Muscle layer of duodenum (tissue), 2 donors: ENCODE data around the gene DNAH10.

Source experiments
- H3K27ac ChIP-seq: one replicate; pipeline ENCODE4 v1.7.0; 2013; ENCODE audit warnings: mild to moderate bottlenecking, low read length
- H3K27me3 ChIP-seq: one replicate; pipeline ENCODE4 v1.7.0; 2013; ENCODE audit warnings: low read depth, mild to moderate bottlenecking, control low read depth, low read length
- H3K36me3 ChIP-seq, 2 donors: one replicate each; pipeline ENCODE4 v1.7.0; 2013; ENCODE audit warnings: low read length in 2 of 2, control low read depth in 1 of 2, mild to moderate bottlenecking in 1 of 2; ENCODE audit not compliant: insufficient read depth in 2 of 2, control insufficient read depth in 1 of 2
- H3K4me1 ChIP-seq, 2 donors: one replicate each; pipeline ENCODE4 v1.7.0; 2013; ENCODE audit warnings: low read length in 2 of 2, mild to moderate bottlenecking in 2 of 2, control low read depth in 1 of 2, moderate library complexity in 1 of 2; ENCODE audit not compliant: insufficient read depth in 2 of 2, control insufficient read depth in 1 of 2
- H3K4me3 ChIP-seq, 2 donors: one replicate each; pipeline ENCODE4 v1.7.0; 2013; ENCODE audit warnings: low read length in 2 of 2, low read depth in 1 of 2, mild to moderate bottlenecking in 1 of 2
- H3K9me3 ChIP-seq, 2 donors: one replicate each; pipeline ENCODE4 v1.7.0; 2013; ENCODE audit warnings: low read length in 2 of 2, control low read depth in 1 of 2, mild to moderate bottlenecking in 1 of 2; ENCODE audit not compliant: control insufficient read depth in 1 of 2
- donor health status: healthy.

The DNAH10 gene

DNA sequence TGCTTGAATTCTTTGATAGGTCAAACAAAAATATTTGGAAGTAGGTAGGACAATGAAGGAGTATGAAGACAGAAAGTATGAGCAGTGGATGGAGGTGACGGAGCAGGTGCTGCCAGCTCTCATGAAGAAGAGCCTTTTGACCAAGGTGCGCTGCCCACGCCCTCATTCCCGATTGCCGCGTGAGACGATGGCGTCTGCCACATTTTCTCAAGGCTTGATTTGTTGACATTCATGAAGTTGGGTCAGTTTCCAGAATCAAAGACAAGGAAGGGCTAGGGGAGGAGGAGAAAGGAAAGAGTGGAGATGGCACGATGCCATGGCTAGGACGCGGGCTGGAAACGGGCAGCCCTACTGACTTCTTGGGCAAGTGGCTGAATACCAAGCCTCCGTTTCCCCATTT is 37.1 kb downstream of the DNAH10 start:
- H3K4me3 ChIP-seq, result no peak overlapping the region
- H3K27me3 ChIP-seq, result no peaks in the 10 kb centered on the region
- H3K9me3 ChIP-seq, result no peaks in the 10 kb centered on the region
- H3K27ac ChIP-seq, result no peak overlapping the region
- H3K4me1 ChIP-seq, result no peaks in the 10 kb centered on the region
- no peaks in the 10 kb centered on the region for H3K36me3 ChIP-seq

DNA sequence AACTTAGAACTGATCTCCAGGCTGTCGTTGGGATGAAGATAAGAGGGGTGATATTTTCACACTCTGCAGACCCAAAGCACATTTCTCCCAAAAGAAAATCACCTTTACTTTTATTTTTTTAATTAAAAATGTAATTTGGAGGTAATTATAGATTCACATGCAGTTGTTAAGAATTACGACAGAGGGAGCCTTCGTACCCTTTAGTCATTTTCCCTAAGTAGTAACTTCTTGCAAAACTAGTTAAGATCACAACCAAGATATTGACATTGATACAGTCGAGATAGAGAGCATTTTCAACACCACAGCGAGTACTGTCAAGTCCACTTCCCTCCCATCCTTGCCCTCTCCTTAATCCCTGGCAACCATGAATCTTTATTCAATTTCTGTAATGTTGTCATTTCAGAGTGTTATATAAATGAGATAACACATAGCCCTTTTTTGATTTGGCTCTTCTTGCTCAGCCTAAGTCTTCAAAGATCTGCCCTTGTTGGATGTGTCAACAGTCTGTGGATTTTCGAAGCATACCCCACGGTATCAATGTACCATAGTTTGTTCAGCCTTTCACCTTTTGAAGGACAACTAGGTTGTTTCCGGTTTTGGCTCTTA is 39.6 kb downstream of the DNAH10 start:
- no peaks in the 10 kb centered on the region for H3K36me3 ChIP-seq

DNA sequence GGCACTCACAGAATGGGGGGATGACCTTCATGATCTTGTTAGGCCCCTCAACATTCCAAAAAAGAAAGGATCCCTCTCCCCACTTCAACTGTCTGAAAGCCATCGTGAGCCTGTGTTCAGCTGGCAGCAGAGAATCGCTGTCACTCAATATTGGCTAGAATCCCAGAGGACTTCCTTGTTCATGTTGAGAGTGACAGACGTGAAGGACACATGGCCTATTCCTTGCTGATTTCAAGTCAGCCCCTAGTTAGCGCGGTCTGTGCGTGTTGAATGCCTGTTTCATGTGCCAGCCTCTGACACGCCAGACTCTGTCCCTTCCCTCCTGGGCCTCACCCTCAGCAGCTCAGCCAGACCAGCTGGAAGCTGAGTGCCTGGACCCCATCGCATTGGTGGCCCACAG is 43.1 kb downstream of the DNAH10 start:
- Histone ChIP-seq H3K27ac (no peak overlapping the region), H3K4me1 (peaks cover 0 to 6% of the 10 kb centered on the region in 2 donors), H3K4me3 (no peak overlapping the region), H3K36me3 (no peaks in the 10 kb centered on the region), H3K27me3 (no peaks in the 10 kb centered on the region), H3K9me3 (no peaks in the 10 kb centered on the region)

More for the DNA sequence above, 39.6 kb downstream of the DNAH10 start:
- H3K27ac ChIP-seq, result no peak overlapping the region
- no peaks in the 10 kb centered on the region for H3K9me3 ChIP-seq
- H3K4me1 ChIP-seq, result no peaks in the 10 kb centered on the region
- no peaks in the 10 kb centered on the region for H3K27me3 ChIP-seq
- H3K4me3 ChIP-seq, result no peak overlapping the region

DNA sequence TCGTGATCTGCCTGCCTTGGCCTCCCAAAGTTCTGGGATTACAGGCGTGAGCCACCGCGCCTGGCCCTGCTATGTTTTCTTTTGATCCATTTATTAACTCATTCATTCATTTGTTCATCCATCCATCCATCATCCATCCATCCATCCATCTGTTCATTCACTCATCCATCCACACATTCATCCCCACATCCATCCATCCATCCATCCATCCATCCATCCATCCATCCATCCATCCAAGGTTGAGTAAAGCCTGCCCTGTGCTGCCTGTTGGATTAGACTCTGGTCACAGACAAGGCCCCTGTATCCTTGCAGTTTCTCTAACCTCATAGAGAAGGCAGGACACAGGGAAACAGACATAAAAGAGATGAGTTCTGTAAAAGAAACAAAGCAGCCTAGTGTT is 44.9 kb downstream of the DNAH10 start:
- peaks cover 0 to 6% of the 10 kb centered on the region in 2 donors for H3K4me1 ChIP-seq
- no peaks in the 10 kb centered on the region for H3K36me3 ChIP-seq
- no peak overlapping the region for H3K27ac ChIP-seq
- no peaks in the 10 kb centered on the region for H3K27me3 ChIP-seq
- no peak overlapping the region for H3K4me3 ChIP-seq
- H3K9me3 ChIP-seq, result no peaks in the 10 kb centered on the region

DNA sequence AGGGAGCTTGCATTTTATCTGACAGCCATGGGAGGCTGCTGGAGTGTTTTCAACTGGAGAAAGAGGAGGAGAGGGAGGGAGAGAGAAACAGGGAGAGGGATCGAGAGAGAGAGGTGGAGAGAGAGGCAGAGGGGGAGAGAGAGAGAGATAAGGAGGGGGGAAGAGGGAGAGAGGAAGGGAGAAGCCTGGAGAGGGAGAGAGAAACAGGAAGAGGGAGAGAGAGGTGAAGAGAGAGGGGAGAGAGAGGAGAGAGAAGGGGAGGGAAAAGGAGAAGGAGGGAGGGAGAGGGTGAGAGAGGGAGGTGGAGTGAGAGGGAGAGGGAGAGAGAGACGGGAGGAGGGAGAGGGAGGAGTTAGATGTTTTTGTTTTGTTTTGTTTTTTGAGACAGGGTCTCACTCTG is 45.6 kb downstream of the DNAH10 start:
- no peak overlapping the region for H3K4me3 ChIP-seq
- H3K27me3 ChIP-seq, result no peaks in the 10 kb centered on the region

DNA sequence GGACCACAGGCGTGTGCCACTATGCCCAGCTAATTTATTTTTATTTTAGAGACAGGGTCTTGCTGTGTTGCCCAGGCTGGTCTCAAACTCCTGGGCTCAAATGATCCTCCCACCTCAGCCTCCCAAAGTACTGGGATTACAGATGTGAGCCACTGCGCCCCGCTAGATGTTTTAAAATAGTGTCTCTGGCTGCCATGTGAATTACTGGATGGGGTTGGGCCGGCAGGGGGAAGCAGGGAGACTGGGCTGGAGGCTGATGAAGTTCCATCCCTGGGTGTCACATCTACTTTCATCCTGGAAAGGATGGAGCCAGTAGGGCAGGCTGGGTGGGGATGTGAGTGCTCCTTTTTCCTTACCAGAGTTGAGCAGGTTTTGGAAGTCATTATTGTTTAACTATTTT is 46.1 kb downstream of the DNAH10 start:
- Histone ChIP-seq H3K4me1 (peaks cover 0 to 6% of the 10 kb centered on the region in 2 donors), H3K4me3 (no peak overlapping the region), H3K36me3 (no peaks in the 10 kb centered on the region), H3K27me3 (no peaks in the 10 kb centered on the region), H3K9me3 (no peaks in the 10 kb centered on the region), H3K27ac (no peak overlapping the region)

More for the DNA sequence above, 45.6 kb downstream of the DNAH10 start:
- peaks cover 0 to 6% of the 10 kb centered on the region in 2 donors for H3K4me1 ChIP-seq
- no peaks in the 10 kb centered on the region for H3K36me3 ChIP-seq
- H3K9me3 ChIP-seq, result no peaks in the 10 kb centered on the region
- H3K27ac ChIP-seq, result no peak overlapping the region

DNA sequence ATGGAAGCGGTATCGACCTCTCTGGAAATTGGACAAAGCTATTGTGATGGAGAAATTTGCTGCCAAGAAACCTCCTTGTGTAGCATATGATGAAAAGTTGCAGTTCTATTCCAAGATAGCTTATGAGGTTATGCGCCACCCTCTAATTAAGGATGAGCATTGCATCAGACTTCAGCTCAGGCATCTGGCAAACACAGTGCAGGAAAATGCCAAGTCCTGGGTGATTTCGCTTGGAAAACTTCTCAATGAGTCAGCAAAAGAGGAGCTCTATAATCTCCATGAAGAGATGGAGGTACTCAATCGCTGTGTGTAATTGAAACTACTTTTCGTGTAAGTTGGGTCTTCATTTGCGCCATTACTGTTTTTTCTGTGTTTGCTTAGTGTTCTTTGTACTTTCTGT is 51.2 kb downstream of the DNAH10 start:
- peaks cover 0 to 6% of the 10 kb centered on the region in 2 donors for H3K9me3 ChIP-seq
- no peak overlapping the region for H3K27ac ChIP-seq
- no peaks in the 10 kb centered on the region for H3K27me3 ChIP-seq
- H3K36me3 ChIP-seq, result no peaks in the 10 kb centered on the region
- H3K4me1 ChIP-seq, result no peaks in the 10 kb centered on the region
- H3K4me3 ChIP-seq, result no peak overlapping the region

DNA sequence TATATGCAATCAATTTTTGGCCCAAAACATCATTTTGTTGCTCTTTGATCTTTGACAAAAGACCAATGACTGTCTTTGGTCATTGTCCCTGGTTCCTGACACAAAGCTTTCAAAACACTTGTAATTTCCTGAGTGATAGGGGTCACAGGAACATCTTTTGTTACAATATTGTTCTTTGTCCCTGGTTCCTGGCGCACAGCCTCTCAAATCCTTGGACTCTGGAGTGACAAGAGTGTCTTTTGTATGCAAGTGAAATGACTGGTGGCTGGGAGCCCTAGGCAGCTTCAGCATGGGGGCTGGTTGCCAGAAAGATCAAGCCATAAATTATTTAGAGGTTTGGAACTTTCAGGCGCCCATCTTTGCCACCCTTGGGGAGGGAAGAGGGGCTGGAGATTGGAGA is 53.9 kb downstream of the DNAH10 start:
- no peak overlapping the region for H3K27ac ChIP-seq
- no peak overlapping the region for H3K4me3 ChIP-seq

DNA sequence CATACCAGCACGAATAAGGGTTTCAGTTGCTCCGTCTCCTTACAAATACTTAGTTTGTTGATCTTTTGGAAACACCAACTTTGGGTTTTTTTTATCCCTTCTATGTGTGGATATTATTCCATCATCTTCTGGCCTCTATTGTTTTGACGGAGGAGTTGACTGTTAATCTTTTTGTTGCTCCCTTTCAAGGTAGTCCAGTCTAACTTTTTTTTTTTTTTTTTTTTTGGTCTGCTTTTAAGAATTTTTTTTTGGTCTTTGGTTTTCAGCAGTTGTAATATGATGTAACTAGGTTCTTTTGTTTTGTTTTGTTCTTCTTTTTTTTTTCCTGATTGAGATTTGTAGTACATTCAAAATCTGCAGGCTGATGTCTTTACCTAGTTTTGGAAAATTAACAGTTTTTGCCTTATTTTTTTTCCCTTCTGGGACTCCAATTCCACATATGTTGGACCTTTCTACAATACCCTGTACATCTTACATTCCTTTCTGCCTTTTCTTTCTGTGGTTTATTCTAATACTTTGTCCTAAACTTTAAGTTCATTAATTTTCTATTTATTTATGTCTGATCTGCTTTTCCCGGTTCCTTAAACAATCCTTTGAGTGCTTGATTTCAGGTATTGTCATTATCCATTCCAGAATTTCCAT is 54.9 kb downstream of the DNAH10 start:
- Histone ChIP-seq H3K36me3 (no peaks in the 10 kb centered on the region), H3K27ac (no peak overlapping the region), H3K9me3 (peaks cover 0 to 6% of the 10 kb centered on the region in 2 donors), H3K4me3 (no peak overlapping the region), H3K4me1 (no peaks in the 10 kb centered on the region), H3K27me3 (no peaks in the 10 kb centered on the region)

More for the DNA sequence above, 53.9 kb downstream of the DNAH10 start:
- Histone ChIP-seq H3K9me3 (peaks cover 0 to 6% of the 10 kb centered on the region in 2 donors), H3K36me3 (no peaks in the 10 kb centered on the region), H3K4me1 (no peaks in the 10 kb centered on the region), H3K27me3 (no peaks in the 10 kb centered on the region)

DNA sequence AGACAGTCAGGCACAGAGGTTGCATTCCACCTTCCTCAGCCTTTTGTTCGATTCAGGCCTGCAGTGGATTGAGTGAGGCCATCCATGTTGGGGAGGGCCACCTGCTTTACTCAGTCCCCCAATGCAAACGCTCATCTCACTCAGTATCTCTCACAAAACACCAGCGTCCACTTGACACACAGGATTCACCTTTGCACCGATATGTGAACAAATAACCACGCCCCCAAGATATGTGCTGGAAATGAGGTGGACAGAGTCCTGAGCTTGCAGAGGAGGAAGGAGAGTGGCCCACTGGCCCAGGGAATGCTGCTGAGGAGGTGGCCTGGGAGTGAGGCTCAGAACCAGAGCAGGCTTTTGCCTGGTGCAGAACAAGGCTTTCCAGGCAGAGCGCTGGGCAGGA is 60.7 kb downstream of the DNAH10 start:
- Histone ChIP-seq H3K36me3 (no peaks in the 10 kb centered on the region), H3K27ac (no peak overlapping the region), H3K27me3 (no peaks in the 10 kb centered on the region), H3K4me1 (no peaks in the 10 kb centered on the region), H3K9me3 (peaks cover 0 to 3% of the 10 kb centered on the region in 2 donors), H3K4me3 (no peak overlapping the region)

DNA sequence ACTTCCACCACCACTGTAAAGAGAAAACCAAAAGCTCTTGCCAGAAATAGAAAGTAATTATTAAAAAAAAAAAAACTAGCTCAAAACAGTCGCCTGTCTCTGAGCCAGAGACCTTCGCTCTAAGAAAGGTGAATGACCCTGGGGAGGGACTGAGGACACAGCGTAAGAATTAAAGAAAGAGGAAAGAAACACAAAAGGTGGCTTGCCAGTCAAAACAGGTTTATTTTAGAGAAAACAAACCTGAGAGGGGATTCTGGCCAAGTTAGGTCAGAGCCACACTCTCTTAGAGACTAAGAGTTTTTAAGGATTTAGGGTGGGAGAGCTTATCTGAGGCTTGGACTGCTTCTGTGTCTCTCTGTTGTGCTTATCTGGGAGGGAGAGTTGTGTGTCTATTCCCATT is 66.0 kb downstream of the DNAH10 start:
- Histone ChIP-seq H3K9me3 (peaks cover 0 to 14% of the 10 kb centered on the region in 2 donors), H3K36me3 (no peaks in the 10 kb centered on the region), H3K4me1 (no peaks in the 10 kb centered on the region), H3K27me3 (no peaks in the 10 kb centered on the region), H3K27ac (no peak overlapping the region), H3K4me3 (no peak overlapping the region)
